SH-SY5Y (cell line): ENCODE data around the gene CUBN.

Source experiments
- GATA2 ChIP-seq: IDR thresholded peaks from 2 replicates; pipeline ENCODE4 v1.6.1; 2011; ENCODE audit warnings: mild to moderate bottlenecking, low read depth, low read length
- GATA3 ChIP-seq: IDR thresholded peaks from 2 replicates; pipeline ENCODE4 v1.6.1; 2011; ENCODE audit warnings: low read depth, mild to moderate bottlenecking, low read length, moderate library complexity

Gene CUBN

GRCh38 chr10:16902606-16903005, 227.0 kb downstream of the CUBN start:
- no peak for TF ChIP-seq GATA2

- TF ChIP-seq GATA3: no peak
Observed at GRCh38 chr10:16901106-16901505, 228.5 kb downstream of the CUBN start.

GRCh38 chr10:16896993-16897392, 232.6 kb downstream of the CUBN start:
- TF ChIP-seq GATA2 (no peak), GATA3 (no peak)

GRCh38 chr10:16894821-16895220, 234.8 kb downstream of the CUBN start:
- no peak for TF ChIP-seq GATA3
- no peak for TF ChIP-seq GATA2

GRCh38 chr10:16893664-16894063, 235.9 kb downstream of the CUBN start:
- TF ChIP-seq GATA3 (no peak), GATA2 (no peak)

GRCh38 chr10:16891375-16892313, 238.0 kb downstream of the CUBN start:
- TF ChIP-seq GATA3: no peak
- TF ChIP-seq GATA2: no peak

- TF ChIP-seq GATA3 (no peak), GATA2 (no peak)
Observed at GRCh38 chr10:16890691-16891090, 238.9 kb downstream of the CUBN start.

GRCh38 chr10:16887565-16887964, 242.0 kb downstream of the CUBN start:
- TF ChIP-seq GATA3 (no peak), GATA2 (peak; percentile 46)

GRCh38 chr10:16886031-16886430, 243.6 kb downstream of the CUBN start:
- TF ChIP-seq GATA3: no peak
- no peak for TF ChIP-seq GATA2

- TF ChIP-seq GATA3 (no peak), GATA2 (no peak)
Observed at GRCh38 chr10:16884497-16884896, 245.1 kb downstream of the CUBN start.

- TF ChIP-seq GATA3: no peak
- TF ChIP-seq GATA2: no peak
Observed at GRCh38 chr10:16883084-16883483, 246.5 kb downstream of the CUBN start.

GRCh38 chr10:16870331-16870730, 259.3 kb downstream of the CUBN start:
- no peak for TF ChIP-seq GATA3
- no peak for TF ChIP-seq GATA2

GRCh38 chr10:16867990-16868389, 261.6 kb downstream of the CUBN start:
- TF ChIP-seq GATA3: no peak

GRCh38 chr10:16867556-16867955, 262.1 kb downstream of the CUBN start:
- TF ChIP-seq GATA2: no peak
- TF ChIP-seq GATA3: no peak

GRCh38 chr10:16866541-16867275, 262.9 kb downstream of the CUBN start:
- TF ChIP-seq GATA3 (peak; percentile 98), GATA2 (peak; percentile 77)

- TF ChIP-seq GATA3 (no peak), GATA2 (no peak)
Observed at GRCh38 chr10:16865766-16866165, 263.8 kb downstream of the CUBN start.

- no peak for TF ChIP-seq GATA2
- peak; percentile 58 for TF ChIP-seq GATA3
Observed at GRCh38 chr10:16863766-16864165, 265.8 kb downstream of the CUBN start.
